Measurements from ENCODE around the gene GRIK1.

GRIK1 gene

GRCh38 chr21:29581393-29581792, 358.4 kb downstream of the GRIK1 start:
- Histone ChIP-seq H3K4me1 (ENCODE audit: insufficient read depth, low read length, poor library complexity, severe bottlenecking) (no peaks in the 10 kb centered on the region), H3F3A (ENCODE audit: low read depth) (no peaks in the 10 kb centered on the region), H3K4me2 (ENCODE audit: low read depth, low read length, poor library complexity, severe bottlenecking) (no peak overlapping the region), H3K9ac (ENCODE audit: low read depth, low read length, poor library complexity, severe bottlenecking) (no peak overlapping the region), H3K4me3 (ENCODE audit: low read length, poor library complexity, severe bottlenecking) (no peak overlapping the region), H2AFZ (ENCODE audit: low read length) (no peak overlapping the region), H3K79me2 (ENCODE audit: insufficient read depth, low read length) (no peaks in the 10 kb centered on the region), H3K27me3 (ENCODE audit: insufficient read depth, low read length, poor library complexity, severe bottlenecking) (no peaks in the 10 kb centered on the region), H4K20me1 (ENCODE audit: insufficient read depth, low read length, poor library complexity, severe bottlenecking) (no peaks in the 10 kb centered on the region), H3K9me3 (ENCODE audit: insufficient read depth, low read depth, low read length) (no peaks in the 10 kb centered on the region), H3K36me3 (ENCODE audit: insufficient read depth, low read length) (no peaks in the 10 kb centered on the region), H3K9me2 (replicated peaks; ENCODE audit: low read depth, low read length) (no peaks in the 10 kb centered on the region)
- TF ChIP-seq EZH2phosphoT487 (IDR thresholded peaks at IDR 0.05; ENCODE audit: borderline replicate concordance) (no peak), CTCF (conservative IDR thresholded peaks at IDR 0.05; ENCODE audit: low read length) (no peak)

GRCh38 chr21:29580732-29581285, 359.0 kb downstream of the GRIK1 start:
- no peak overlapping the region for H3K4me3 ChIP-seq (ENCODE audit: low read length, poor library complexity, severe bottlenecking)
- no peak overlapping the region for H3K9ac ChIP-seq (ENCODE audit: low read depth, low read length, poor library complexity, severe bottlenecking)
- H4K20me1 ChIP-seq (ENCODE audit: insufficient read depth, low read length, poor library complexity, severe bottlenecking), result no peaks in the 10 kb centered on the region
- H3F3A ChIP-seq (ENCODE audit: low read depth), result no peaks in the 10 kb centered on the region
- H2AFZ ChIP-seq (ENCODE audit: low read length), result no peak overlapping the region
- H3K27me3 ChIP-seq (ENCODE audit: insufficient read depth, low read length, poor library complexity, severe bottlenecking), result no peaks in the 10 kb centered on the region
- no peaks in the 10 kb centered on the region for H3K79me2 ChIP-seq (ENCODE audit: insufficient read depth, low read length)
- H3K9me3 ChIP-seq (ENCODE audit: insufficient read depth, low read depth, low read length), result no peaks in the 10 kb centered on the region
- no peaks in the 10 kb centered on the region for H3K4me1 ChIP-seq (ENCODE audit: insufficient read depth, low read length, poor library complexity, severe bottlenecking)
- no peaks in the 10 kb centered on the region for H3K9me2 ChIP-seq (replicated peaks; ENCODE audit: low read depth, low read length)
- H3K4me2 ChIP-seq (ENCODE audit: low read depth, low read length, poor library complexity, severe bottlenecking), result no peak overlapping the region
- H3K36me3 ChIP-seq (ENCODE audit: insufficient read depth, low read length), result no peaks in the 10 kb centered on the region
- no peak for TF ChIP-seq EZH2phosphoT487 (IDR thresholded peaks at IDR 0.05; ENCODE audit: borderline replicate concordance)
- no peak for TF ChIP-seq CTCF (conservative IDR thresholded peaks at IDR 0.05; ENCODE audit: low read length)

GRCh38 chr21:29578306-29578705, 361.5 kb downstream of the GRIK1 start:
- H3K9me3 ChIP-seq (ENCODE audit: insufficient read depth, low read depth, low read length), result no peaks in the 10 kb centered on the region
- H3K79me2 ChIP-seq (ENCODE audit: insufficient read depth, low read length), result no peaks in the 10 kb centered on the region
- H3K4me3 ChIP-seq (ENCODE audit: low read length, poor library complexity, severe bottlenecking), result no peak overlapping the region
- no peak overlapping the region for H3K9ac ChIP-seq (ENCODE audit: low read depth, low read length, poor library complexity, severe bottlenecking)
- H4K20me1 ChIP-seq (ENCODE audit: insufficient read depth, low read length, poor library complexity, severe bottlenecking), result no peaks in the 10 kb centered on the region
- H3F3A ChIP-seq (ENCODE audit: low read depth), result no peaks in the 10 kb centered on the region
- H3K27me3 ChIP-seq (ENCODE audit: insufficient read depth, low read length, poor library complexity, severe bottlenecking), result no peaks in the 10 kb centered on the region
- TF ChIP-seq EZH2phosphoT487 (IDR thresholded peaks at IDR 0.05; ENCODE audit: borderline replicate concordance), result no peak
- no peak for TF ChIP-seq CTCF (conservative IDR thresholded peaks at IDR 0.05; ENCODE audit: low read length)
- no peak overlapping the region for H3K4me2 ChIP-seq (ENCODE audit: low read depth, low read length, poor library complexity, severe bottlenecking)
- H3K9me2 ChIP-seq (replicated peaks; ENCODE audit: low read depth, low read length), result no peaks in the 10 kb centered on the region
- no peaks in the 10 kb centered on the region for H3K4me1 ChIP-seq (ENCODE audit: insufficient read depth, low read length, poor library complexity, severe bottlenecking)
- H3K36me3 ChIP-seq (ENCODE audit: insufficient read depth, low read length), result no peaks in the 10 kb centered on the region
- H2AFZ ChIP-seq (ENCODE audit: low read length), result no peak overlapping the region

Measured in Loucy (cell line).